Limb (tissue), 2 donors: Measurements from ENCODE around the gene FGF23.
A peak's percentile ranks its signal among the peaks of the same experiment; 100 is the strongest.
"Not testable (repeated sequence)": the region's sequence is repeated elsewhere in the genome, so short reads cannot be mapped to it uniquely, and the experiment has no call there.

ENCODE experiments used
- DNase-seq, 2 donors: peaks; one replicate each; pipeline ENCODE4 v3.0.0-alpha.2; 2016; ENCODE audit errors: extremely low spot score in 2 of 2

FGF23 gene

GRCh38 chr12:4379405-4379804, at the start of gene FGF23:
Gene FGF23 (minus strand): TSS chr12:4379712. CDS start chr12:4379582, 130 bp downstream.
- peak; percentile 12 to 47 for DNase-seq

GRCh38 chr12:4424422-4424821, 44.9 kb upstream of the FGF23 start:
- no peak for DNase-seq

GRCh38 chr12:4423528-4424195, 44.1 kb upstream of the FGF23 start:
- DNase-seq = no peak

GRCh38 chr12:4422985-4423384, 43.5 kb upstream of the FGF23 start:
- no peak for DNase-seq

- DNase-seq = peak in 1 of 2 donors; percentile 18
Observed at GRCh38 chr12:4421590-4422031, 42.1 kb upstream of the FGF23 start.

- no peak for DNase-seq
Observed at GRCh38 chr12:4420138-4420670, 40.7 kb upstream of the FGF23 start.

GRCh38 chr12:4418913-4419312, 39.4 kb upstream of the FGF23 start:
- no peak for DNase-seq

GRCh38 chr12:4417936-4418335, 38.4 kb upstream of the FGF23 start:
- no peak for DNase-seq

- DNase-seq = no peak
Observed at GRCh38 chr12:4417455-4417854, 37.9 kb upstream of the FGF23 start.

- no peak for DNase-seq
Observed at GRCh38 chr12:4416276-4416675, 36.8 kb upstream of the FGF23 start.

GRCh38 chr12:4412465-4412864, 33.0 kb upstream of the FGF23 start:
- DNase-seq = no peak

- DNase-seq = no peak
Observed at GRCh38 chr12:4412056-4412455, 32.5 kb upstream of the FGF23 start.

GRCh38 chr12:4407136-4407535, 27.6 kb upstream of the FGF23 start:
- DNase-seq = no peak

- DNase-seq = not testable (repeated sequence)
Observed at GRCh38 chr12:4404877-4405637, 25.5 kb upstream of the FGF23 start.

- DNase-seq = no peak
Observed at GRCh38 chr12:4402996-4403395, 23.5 kb upstream of the FGF23 start.

GRCh38 chr12:4401117-4401516, 21.6 kb upstream of the FGF23 start:
- DNase-seq = no peak

GRCh38 chr12:4395818-4396217, 16.3 kb upstream of the FGF23 start:
- no peak for DNase-seq

GRCh38 chr12:4393211-4393610, 13.7 kb upstream of the FGF23 start:
- DNase-seq = no peak

GRCh38 chr12:4392223-4392742, 12.8 kb upstream of the FGF23 start:
- DNase-seq = no peak

GRCh38 chr12:4388662-4389061, 9.2 kb upstream of the FGF23 start:
- DNase-seq = no peak

GRCh38 chr12:4388032-4388431, 8.5 kb upstream of the FGF23 start:
- DNase-seq = no peak

GRCh38 chr12:4387607-4388006, 8.1 kb upstream of the FGF23 start:
- DNase-seq = no peak
